ENCODE measurements around the gene FAM9C.
"Not testable (repeated sequence)": the region's sequence is repeated elsewhere in the genome, so short reads cannot be mapped to it uniquely, and the experiment has no call there.

Gene FAM9C
- 0 to 1.2 (median 0.04) reads per million in 17 experiments for total RNA-seq

GRCh38 chrX:13044441-13044840 is at the start of gene FAM9C:
FAM9C (minus strand) TSS chrX:13044620; CDS start chrX:13043789, 831 bp downstream.
- DNase-seq, result no peak

- DNase-seq, result no peak
Observed at GRCh38 chrX:13093529-13094140, 49.2 kb upstream of the FAM9C start.

DNA sequence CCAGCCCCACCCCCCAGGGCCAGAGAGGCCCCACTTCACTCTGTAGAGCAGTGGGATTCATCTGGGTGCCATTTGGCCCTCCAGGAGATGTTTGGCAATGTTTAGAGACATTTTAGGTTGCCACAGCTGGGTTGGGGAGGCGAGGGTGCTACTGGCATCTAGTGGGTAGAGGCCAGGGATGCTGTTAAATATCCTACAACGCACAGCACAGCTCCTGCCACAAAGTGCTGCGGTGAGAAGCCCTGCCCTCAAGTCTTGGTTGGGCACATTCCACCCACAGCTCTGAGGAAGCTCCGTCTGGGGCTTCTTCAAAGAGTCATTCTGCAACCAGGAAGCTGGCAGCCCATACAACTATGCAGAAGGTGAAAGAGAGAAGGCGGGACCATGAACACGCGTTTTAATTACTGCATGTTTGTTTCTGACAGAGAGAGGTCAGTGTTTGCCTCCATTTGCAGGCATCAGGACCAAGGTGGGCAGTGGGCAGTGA is 48.1 kb upstream of the FAM9C start:
- peak; percentile 75 to 92 (median 85) for DNase-seq

- peak; percentile 42 to 79 (median 66) for DNase-seq
Observed at GRCh38 chrX:13091111-13091765, 46.8 kb upstream of the FAM9C start.

GRCh38 chrX:13090339-13091110 is 46.1 kb upstream of the FAM9C start:
- peak; percentile 66 to 89 (median 74) for DNase-seq

GRCh38 chrX:13090027-13090338 is 45.6 kb upstream of the FAM9C start:
- DNase-seq, result no peak

DNA sequence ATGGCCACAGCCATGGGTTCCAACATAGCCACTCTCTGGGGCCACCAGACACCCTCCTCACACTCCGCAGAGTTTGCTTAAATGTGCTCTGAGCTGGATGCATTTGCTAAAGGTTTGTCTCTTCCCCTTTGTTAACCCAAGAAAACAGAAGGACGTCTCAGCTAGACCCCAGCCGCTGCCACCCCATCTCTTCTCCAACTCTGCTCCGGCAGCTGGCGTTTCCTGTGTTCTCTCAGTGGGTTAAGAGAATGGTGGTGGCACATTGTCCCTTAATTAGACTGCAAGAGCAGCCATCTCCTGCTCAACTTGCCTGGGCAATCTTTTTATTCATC is 43.7 kb upstream of the FAM9C start:
- peak in 1 of 4 experiments; percentile 25 for DNase-seq

DNA sequence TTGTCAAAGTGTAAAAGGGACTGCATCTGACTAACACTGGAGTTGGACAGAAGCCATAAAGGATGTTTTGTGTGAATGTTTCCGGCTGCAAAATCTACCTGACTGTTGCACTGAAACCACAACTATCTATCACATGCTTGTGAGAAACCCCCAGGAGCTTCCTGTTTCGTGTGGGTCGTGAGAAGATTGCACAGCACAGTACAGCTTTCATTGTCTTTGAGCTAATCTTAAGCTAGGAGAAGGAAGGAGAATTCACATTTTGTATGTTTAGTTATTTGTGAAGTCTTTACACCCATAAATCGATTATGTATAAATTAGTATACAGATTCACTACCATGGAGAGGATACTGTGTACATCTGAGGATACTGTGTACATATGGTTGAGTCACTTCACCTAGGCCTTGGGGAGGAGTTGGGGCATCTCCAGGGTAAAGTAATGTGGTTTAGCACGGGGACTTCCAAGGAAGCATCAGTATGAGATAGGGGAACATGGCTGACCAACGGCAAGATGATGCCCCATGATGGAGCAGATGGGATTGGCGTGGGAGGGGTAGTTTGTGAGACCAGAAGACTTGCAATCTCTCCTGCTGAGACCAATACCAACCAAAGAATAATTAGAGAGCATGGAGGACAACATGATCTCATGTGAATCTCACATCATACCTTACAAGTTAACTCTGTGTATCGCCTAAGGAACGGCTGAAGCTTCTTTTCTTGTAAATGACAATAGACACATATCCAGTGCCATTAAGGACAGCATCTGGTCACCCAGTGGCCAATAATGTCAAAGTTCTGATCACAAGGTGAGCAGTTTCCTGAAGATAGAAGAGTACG is 43.1 kb upstream of the FAM9C start:
- peak; percentile 65 to 84 (median 77) for DNase-seq

GRCh38 chrX:13086793-13087321 is 42.4 kb upstream of the FAM9C start:
- not testable (repeated sequence) for DNase-seq

- DNase-seq, result no peak
Observed at GRCh38 chrX:13086076-13086475, 41.7 kb upstream of the FAM9C start.

- peak in 1 of 4 experiments; percentile 49 for DNase-seq
Observed at GRCh38 chrX:13085526-13085925, 41.1 kb upstream of the FAM9C start.

DNA sequence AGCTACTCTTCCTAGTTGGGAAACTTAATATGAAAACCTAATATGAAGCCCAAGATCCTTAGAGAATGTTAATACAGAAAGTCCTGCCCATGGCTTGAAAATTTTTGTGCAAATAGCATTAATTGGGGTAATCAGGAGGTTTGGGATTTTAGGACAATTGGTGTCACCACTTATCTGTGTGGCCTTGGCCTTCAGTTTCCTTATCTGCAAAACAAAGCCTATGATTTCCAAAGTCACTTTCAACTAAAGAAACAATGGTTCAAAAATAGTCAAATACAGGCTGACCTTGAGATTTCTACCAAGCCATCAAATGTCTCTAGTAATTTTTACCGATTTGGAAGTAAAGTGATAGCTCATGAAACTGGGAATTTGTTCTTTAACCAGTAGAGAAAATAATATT is 40.2 kb upstream of the FAM9C start:
- no peak for DNase-seq

DNA sequence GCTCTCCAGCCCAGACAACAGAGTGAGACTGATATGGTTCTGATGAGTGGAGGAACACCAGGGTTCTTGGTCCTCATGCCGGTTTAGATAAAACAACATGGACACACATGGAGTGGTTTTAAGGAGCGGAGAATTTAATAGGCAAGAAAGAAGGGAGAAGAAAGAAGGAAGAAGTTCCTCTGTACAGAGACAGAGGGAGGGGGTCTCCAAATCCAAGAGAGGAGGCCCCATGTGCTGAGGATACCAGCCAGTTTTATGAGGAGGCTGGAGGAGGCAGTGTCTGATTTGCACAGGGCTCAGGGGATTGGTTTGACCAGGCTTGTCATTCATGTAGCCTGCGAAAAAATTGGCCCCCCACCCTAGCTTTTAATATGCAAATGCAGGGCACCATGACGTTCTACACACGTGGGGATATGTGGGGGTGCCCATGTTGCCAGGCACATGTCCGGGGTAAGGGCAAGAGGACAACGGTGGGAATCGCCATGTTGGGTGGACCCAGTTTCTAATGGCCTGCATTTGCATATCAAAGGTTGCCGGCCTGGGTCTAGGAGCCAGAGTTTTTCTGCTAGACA is 39.4 kb upstream of the FAM9C start:
- not testable (repeated sequence) for DNase-seq

GRCh38 chrX:13082206-13083065 is 38.0 kb upstream of the FAM9C start:
- no peak for DNase-seq

DNA sequence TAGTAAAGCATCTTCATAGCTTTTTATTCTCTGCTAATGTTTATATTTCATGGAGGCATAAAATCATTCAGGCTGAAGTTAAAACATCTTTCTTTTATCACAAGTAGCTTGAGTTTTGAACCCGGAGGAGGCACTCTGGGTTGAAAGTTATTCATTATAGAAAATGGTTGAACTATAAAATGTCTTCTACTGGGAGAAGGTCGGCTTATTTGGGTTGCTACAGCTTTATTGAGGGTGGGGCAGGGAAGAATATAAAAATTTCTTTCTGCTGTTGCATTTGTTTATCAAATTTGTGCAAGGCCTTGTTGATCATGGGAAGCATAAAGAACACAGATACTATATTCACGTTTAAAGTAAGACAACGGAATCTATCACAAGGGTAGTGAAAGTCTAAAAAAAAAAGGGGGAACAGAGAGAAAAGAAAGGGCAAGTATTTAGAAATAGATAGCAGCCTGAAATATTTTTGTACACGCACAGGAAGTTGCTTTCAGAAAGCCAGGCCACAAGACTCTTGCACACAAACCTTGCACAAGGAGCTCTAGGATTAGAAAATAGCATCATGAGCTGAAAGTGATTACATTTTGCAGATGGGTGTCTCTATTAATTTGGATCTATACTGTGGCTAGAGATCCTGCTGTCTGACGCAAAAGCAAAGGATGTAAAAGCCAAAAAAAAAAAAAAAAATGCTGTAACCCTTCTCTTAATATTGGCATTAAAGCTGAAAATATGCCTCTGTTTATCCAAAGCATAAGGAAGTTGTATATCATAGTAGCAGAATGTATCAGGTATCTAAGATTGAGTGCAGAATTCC is 37.2 kb upstream of the FAM9C start:
- peak; percentile 61 to 89 (median 74) for DNase-seq

GRCh38 chrX:13080128-13080795 is 35.8 kb upstream of the FAM9C start:
- no peak for DNase-seq

DNA sequence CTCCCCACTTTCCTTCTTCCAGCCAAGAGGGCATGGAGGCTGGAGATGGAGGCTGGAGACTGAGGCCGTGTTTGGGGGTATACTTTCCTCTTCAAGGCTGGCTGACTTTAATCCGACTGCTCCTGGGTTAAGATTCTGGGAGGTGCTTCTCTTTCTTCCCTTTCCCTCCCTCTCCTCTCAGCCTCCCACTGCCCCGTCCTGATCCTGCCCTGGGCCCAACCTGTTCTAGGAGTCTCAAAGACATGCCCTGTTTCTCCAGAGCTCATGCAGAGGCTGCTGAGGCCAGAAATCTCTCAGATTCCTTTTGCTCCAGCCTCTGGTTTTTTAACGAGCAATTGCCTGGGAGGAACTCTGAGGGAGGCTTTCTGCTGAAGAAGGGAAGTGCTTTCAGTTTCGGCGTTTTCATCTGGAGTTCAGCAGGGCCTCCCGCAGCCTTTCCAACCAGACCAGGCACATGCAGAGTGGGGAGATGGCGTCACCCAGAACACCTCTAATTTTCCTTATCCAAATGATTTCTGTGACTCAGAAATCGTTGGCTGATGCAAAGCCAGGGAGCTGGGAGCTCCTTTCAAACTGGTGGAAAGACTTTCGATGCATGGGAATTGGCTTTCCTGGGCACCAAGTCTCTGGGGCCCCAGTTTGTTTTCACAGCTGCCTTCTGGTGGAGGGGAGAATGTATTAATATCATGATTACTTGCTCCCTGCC is 34.5 kb upstream of the FAM9C start:
- peak; percentile 49 to 73 (median 70) for DNase-seq

DNA sequence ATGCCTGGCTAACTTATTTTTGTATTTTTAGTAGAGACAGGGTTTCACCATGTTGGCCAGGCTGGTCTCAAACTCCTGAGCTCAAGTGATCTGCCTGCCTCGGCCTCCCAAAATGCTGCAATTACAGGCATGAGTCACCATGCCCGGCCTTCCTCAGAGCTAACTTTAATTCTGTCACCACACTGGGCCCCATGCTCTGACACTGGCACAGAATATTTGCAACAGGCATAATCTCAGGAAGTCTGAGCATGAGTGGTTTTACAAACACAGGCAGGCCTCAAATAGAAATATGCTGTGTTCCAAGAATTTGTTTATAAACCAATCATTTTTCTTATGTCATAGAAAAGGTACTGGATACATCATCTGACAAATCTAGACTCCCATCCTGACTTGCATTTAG is 32.7 kb upstream of the FAM9C start:
- peak; percentile 50 to 77 (median 68) for DNase-seq
